SK-N-SH (cell line): ENCODE results near the gene DVL2.

Source experiments
- CTCF ChIP-seq: fragments of 200-600 bp; sonication (generic); IDR thresholded peaks from 2 replicates; pipeline ENCODE4 v1.6.1; 2017; ENCODE audit warnings: antibody characterized with exemption, mild to moderate bottlenecking, moderate library complexity
- EP300 ChIP-seq, 2 experiments: IDR thresholded peaks; 2 replicates each; pipeline versions ENCODE4 v1.4.0 to v1.6.1; 2012; ENCODE audit warnings: borderline replicate concordance in 1 of 2, low read depth in 1 of 2, low read length in 1 of 2
- EZH2phosphoT487 ChIP-seq: fragments of 200-600 bp; sonication (generic); IDR thresholded peaks from 2 replicates; pipeline ENCODE4 v1.6.1; 2017; ENCODE audit warnings: low read depth, mixed run types, mild to moderate bottlenecking, antibody characterized with exemption, moderate library complexity, borderline replicate concordance
- JUND ChIP-seq: IDR thresholded peaks from 2 replicates; pipeline ENCODE4 v1.4.0; 2012
- MAX ChIP-seq: IDR thresholded peaks from 2 replicates; pipeline ENCODE4 v1.4.0; 2012; ENCODE audit warnings: low read depth
- RFX5 ChIP-seq: IDR thresholded peaks from 2 replicates; pipeline ENCODE4 v1.6.1; 2012; ENCODE audit warnings: mild to moderate bottlenecking, improper control_type of control experiment, low read length
- TCF12 ChIP-seq: IDR thresholded peaks from 2 replicates; pipeline ENCODE4 v1.4.0; 2012
- YY1 ChIP-seq: IDR thresholded peaks from 2 replicates; pipeline ENCODE4 v1.4.0; 2012; ENCODE audit warnings: low read depth, mild to moderate bottlenecking
- TF ChIP-seq, protein P1 (sequence below): IDR thresholded peaks from 2 replicates; pipeline ENCODE4 v1.6.1; 2012; ENCODE audit warnings: mild to moderate bottlenecking, low read depth, low read length, moderate library complexity
- TF ChIP-seq, protein P2 (sequence below): IDR thresholded peaks from 2 replicates; pipeline ENCODE4 v1.4.0; 2012; ENCODE audit warnings: low read depth, borderline replicate concordance
- TF ChIP-seq, protein P3 (sequence below): fragments of 150-350 bp; IDR thresholded peaks from 2 replicates; pipeline ENCODE4 v1.6.1; 2017; ENCODE audit warnings: antibody characterized with exemption, low read length, low read depth, borderline replicate concordance

DNA sequence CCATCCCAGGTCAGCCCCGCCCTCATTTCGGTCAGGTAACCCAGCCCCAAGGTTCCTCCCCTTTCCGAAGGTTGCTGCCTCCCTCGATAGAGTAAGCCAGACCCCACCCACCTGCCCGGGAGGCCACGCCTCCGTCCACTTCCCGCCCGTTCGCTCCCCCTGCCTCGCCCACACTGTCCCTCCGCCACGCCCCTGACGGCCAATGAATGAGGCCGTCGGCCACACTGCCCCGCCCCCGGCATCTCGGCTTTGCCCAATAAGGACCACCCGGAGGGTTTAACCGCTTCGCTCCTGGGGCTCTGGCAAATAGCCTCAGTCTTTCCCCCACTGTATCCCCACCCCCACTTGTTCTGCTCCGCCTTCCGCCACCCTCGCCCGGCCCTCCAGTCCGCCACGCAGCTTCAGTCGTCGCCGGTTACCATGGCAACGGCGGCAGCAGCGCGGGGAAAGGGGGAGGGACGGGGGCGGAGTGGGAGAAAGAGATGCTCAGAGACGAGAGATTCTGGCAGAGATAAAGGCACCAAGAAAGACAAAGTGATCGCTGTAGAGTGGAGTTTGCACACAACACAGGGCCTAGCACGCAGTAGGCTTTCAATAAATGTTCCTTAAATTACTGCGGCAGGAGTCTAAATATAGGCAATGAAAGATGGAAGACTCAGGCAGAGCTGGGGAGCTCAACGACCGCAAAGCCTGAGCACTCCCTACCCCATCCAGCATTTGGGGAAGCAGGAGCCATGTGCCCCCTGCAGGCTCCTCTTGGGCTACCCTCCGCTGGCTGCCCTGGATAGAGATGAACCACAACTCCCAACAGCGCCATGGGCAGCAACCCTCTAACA, 19.8 kb downstream of the DVL2 start:
- peak; percentile 64 for TF ChIP-seq CTCF
- no peak for TF ChIP-seq EZH2phosphoT487
- peak; percentile 97 for TF ChIP-seq RFX5
- peak; percentile 52; the same call in 1 of the 2 replicates for TF ChIP-seq MAX
- no peak; a peak in 1 of 4 replicates for TF ChIP-seq EP300 (IDR thresholded peaks at IDR 0.05; ENCODE audit: borderline replicate concordance in 1 of 2, low read depth in 1 of 2, low read length in 1 of 2)
- TF ChIP-seq, protein P1, sequence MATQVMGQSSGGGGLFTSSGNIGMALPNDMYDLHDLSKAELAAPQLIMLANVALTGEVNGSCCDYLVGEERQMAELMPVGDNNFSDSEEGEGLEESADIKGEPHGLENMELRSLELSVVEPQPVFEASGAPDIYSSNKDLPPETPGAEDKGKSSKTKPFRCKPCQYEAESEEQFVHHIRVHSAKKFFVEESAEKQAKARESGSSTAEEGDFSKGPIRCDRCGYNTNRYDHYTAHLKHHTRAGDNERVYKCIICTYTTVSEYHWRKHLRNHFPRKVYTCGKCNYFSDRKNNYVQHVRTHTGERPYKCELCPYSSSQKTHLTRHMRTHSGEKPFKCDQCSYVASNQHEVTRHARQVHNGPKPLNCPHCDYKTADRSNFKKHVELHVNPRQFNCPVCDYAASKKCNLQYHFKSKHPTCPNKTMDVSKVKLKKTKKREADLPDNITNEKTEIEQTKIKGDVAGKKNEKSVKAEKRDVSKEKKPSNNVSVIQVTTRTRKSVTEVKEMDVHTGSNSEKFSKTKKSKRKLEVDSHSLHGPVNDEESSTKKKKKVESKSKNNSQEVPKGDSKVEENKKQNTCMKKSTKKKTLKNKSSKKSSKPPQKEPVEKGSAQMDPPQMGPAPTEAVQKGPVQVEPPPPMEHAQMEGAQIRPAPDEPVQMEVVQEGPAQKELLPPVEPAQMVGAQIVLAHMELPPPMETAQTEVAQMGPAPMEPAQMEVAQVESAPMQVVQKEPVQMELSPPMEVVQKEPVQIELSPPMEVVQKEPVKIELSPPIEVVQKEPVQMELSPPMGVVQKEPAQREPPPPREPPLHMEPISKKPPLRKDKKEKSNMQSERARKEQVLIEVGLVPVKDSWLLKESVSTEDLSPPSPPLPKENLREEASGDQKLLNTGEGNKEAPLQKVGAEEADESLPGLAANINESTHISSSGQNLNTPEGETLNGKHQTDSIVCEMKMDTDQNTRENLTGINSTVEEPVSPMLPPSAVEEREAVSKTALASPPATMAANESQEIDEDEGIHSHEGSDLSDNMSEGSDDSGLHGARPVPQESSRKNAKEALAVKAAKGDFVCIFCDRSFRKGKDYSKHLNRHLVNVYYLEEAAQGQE = no peak
- no peak for TF ChIP-seq JUND
- TF ChIP-seq TCF12 = no peak
- TF ChIP-seq, protein P2, sequence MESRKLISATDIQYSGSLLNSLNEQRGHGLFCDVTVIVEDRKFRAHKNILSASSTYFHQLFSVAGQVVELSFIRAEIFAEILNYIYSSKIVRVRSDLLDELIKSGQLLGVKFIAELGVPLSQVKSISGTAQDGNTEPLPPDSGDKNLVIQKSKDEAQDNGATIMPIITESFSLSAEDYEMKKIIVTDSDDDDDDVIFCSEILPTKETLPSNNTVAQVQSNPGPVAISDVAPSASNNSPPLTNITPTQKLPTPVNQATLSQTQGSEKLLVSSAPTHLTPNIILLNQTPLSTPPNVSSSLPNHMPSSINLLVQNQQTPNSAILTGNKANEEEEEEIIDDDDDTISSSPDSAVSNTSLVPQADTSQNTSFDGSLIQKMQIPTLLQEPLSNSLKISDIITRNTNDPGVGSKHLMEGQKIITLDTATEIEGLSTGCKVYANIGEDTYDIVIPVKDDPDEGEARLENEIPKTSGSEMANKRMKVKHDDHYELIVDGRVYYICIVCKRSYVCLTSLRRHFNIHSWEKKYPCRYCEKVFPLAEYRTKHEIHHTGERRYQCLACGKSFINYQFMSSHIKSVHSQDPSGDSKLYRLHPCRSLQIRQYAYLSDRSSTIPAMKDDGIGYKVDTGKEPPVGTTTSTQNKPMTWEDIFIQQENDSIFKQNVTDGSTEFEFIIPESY = no peak
- TF ChIP-seq, protein P3, sequence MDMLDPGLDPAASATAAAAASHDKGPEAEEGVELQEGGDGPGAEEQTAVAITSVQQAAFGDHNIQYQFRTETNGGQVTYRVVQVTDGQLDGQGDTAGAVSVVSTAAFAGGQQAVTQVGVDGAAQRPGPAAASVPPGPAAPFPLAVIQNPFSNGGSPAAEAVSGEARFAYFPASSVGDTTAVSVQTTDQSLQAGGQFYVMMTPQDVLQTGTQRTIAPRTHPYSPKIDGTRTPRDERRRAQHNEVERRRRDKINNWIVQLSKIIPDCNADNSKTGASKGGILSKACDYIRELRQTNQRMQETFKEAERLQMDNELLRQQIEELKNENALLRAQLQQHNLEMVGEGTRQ = no peak
- 0 out of 2 replicates have a peak, but pooled peaks have one; percentile 7 for TF ChIP-seq YY1
